WTC11 (cell line): Measurements from ENCODE around the gene RNF181. TPM values are rescaled to one million over a fixed set of nuclear protein-coding genes. Genes with fewer than 3 reads are reported as not detected.

ENCODE experiments used
- ATAC-seq: fragments of 200-7000 bp; cut with Tn5 transposase; 2 replicates; pipeline ENCODE4 v1.10.0; 2021; ENCODE audit warnings: mild to moderate bottlenecking, moderate library complexity
- CTCF ChIA-PET: fragments of 300-600 bp; sonication (Branson Sonifier 250); formaldehyde crosslinking; loops from one replicate; lab custom pipeline; 2021; ENCODE audit warnings: antibody characterized with exemption; lab: Charles Lee
- POLR2A ChIA-PET: fragments of 350-600 bp; sonication (Branson Sonifier 250); formaldehyde crosslinking; loops from one replicate; lab custom pipeline; 2021; ENCODE audit warnings: antibody characterized with exemption; lab: Charles Lee
- DNase-seq: peaks from one replicate; pipeline ENCODE4 v3.0.0; 2021; ENCODE audit warnings: low spot score
- H3K27ac Mint-ChIP-seq: 2 replicates; pipeline ENCODE4 v1.8.0; 2021; ENCODE audit warnings: mixed read lengths
- H3K27me3 Mint-ChIP-seq: 2 replicates; pipeline ENCODE4 v1.8.0; 2021; ENCODE audit warnings: low read depth, mild to moderate bottlenecking, moderate library complexity, mixed read lengths
- H3K36me3 Mint-ChIP-seq: 2 replicates; pipeline ENCODE4 v1.8.0; 2021; ENCODE audit warnings: mixed read lengths
- H3K4me1 Mint-ChIP-seq: 2 replicates; pipeline ENCODE4 v1.8.0; 2022; ENCODE audit warnings: mixed read lengths
- H3K4me3 Mint-ChIP-seq: 2 replicates; pipeline ENCODE4 v1.8.0; 2021; ENCODE audit warnings: mild to moderate bottlenecking, moderate library complexity, mixed read lengths
- H3K9me3 Mint-ChIP-seq: 2 replicates; pipeline ENCODE4 v1.8.0; 2021; ENCODE audit warnings: mixed read lengths
- AR ChIP-seq: fragments of 250-450 bp; sonication (Bioruptor Pico); IDR thresholded peaks from 2 replicates; pipeline ENCODE4 v1.9.0; 2021; ENCODE audit warnings: mild to moderate bottlenecking
- CTCF ChIP-seq: fragments of 200-600 bp; IDR thresholded peaks from 2 replicates; pipeline ENCODE4 v1.8.0; 2022; ENCODE audit warnings: antibody characterized with exemption
- ELF4 ChIP-seq: sonication (generic); formaldehyde crosslinking; IDR thresholded peaks from 2 replicates; pipeline ENCODE4 v1.8.1; 2022; ENCODE audit warnings: low read depth, mild to moderate bottlenecking, moderate library complexity, missing genetic modification reagents
- ESRRA ChIP-seq: sonication (generic); formaldehyde crosslinking; IDR thresholded peaks from 2 replicates; pipeline ENCODE4 v1.8.1; 2022; ENCODE audit warnings: mild to moderate bottlenecking, missing genetic modification reagents, borderline replicate concordance
- FOXJ3 ChIP-seq: sonication (generic); formaldehyde crosslinking; IDR thresholded peaks from 2 replicates; pipeline ENCODE4 v1.9.0; 2021; ENCODE audit warnings: missing genetic modification reagents, mild to moderate bottlenecking, borderline replicate concordance
- FOXK1 ChIP-seq: sonication (generic); formaldehyde crosslinking; IDR thresholded peaks from 2 replicates; pipeline ENCODE4 v1.8.0; 2022; ENCODE audit warnings: mild to moderate bottlenecking, moderate library complexity, missing genetic modification reagents
- GRHL2 ChIP-seq: fragments of 250-450 bp; sonication (Bioruptor Pico); IDR thresholded peaks from 2 replicates; pipeline ENCODE4 v1.8.0; 2022; ENCODE audit warnings: mild to moderate bottlenecking, moderate library complexity; ENCODE audit not compliant: insufficient replicate concordance, severe bottlenecking
- GTF2I ChIP-seq: fragments of 250-450 bp; sonication (Bioruptor Pico); conservative IDR thresholded peaks from 2 replicates; pipeline ENCODE4 v1.4.0; 2021; ENCODE audit warnings: mild to moderate bottlenecking
- IRF1 ChIP-seq: sonication (generic); formaldehyde crosslinking; IDR thresholded peaks from 2 replicates; pipeline ENCODE4 v1.8.0; 2023; ENCODE audit warnings: missing genetic modification reagents
- NFYB ChIP-seq: sonication (generic); formaldehyde crosslinking; conservative IDR thresholded peaks from 2 replicates; pipeline ENCODE4 v1.8.0; 2022; ENCODE audit warnings: low read depth, missing genetic modification reagents
- NR2C2 ChIP-seq: sonication (generic); formaldehyde crosslinking; IDR thresholded peaks from 2 replicates; pipeline ENCODE4 v1.8.0; 2022; ENCODE audit warnings: mild to moderate bottlenecking, missing genetic modification reagents
- TCF7 ChIP-seq: sonication (generic); formaldehyde crosslinking; IDR thresholded peaks from 2 replicates; pipeline ENCODE4 v1.8.0; 2022; ENCODE audit warnings: mild to moderate bottlenecking, low read depth, missing genetic modification reagents, moderate library complexity
- TP53 ChIP-seq: sonication (generic); formaldehyde crosslinking; IDR thresholded peaks from 2 replicates; pipeline ENCODE4 v1.8.1; 2023; ENCODE audit warnings: mild to moderate bottlenecking, missing genetic modification reagents
- USF1 ChIP-seq: sonication (generic); formaldehyde crosslinking; IDR thresholded peaks from 2 replicates; pipeline ENCODE4 v1.8.0; 2022; ENCODE audit warnings: mild to moderate bottlenecking, missing genetic modification reagents
- ZNF219 ChIP-seq: sonication (generic); formaldehyde crosslinking; IDR thresholded peaks from 2 replicates; pipeline ENCODE4 v1.8.0; 2023; ENCODE audit warnings: missing genetic modification reagents, mild to moderate bottlenecking, borderline replicate concordance
- ZNF423 ChIP-seq: fragments of 250-450 bp; sonication (Bioruptor Pico); IDR thresholded peaks from 2 replicates; pipeline ENCODE4 v2.1.2; 2022; ENCODE audit warnings: mild to moderate bottlenecking, moderate library complexity
- total RNA-seq: library from RNA; stranded (reverse); gene quantifications from 3 replicates; pipeline ENCODE4 v1.2.3, GENCODE V29; 2021
- TF ChIP-seq, protein P1 (sequence below): sonication (generic); formaldehyde crosslinking; IDR thresholded peaks from 2 replicates; pipeline ENCODE4 v1.8.0; 2022; ENCODE audit warnings: mild to moderate bottlenecking, missing genetic modification reagents
- TF ChIP-seq, protein P2 (sequence below): sonication (generic); formaldehyde crosslinking; IDR thresholded peaks from 2 replicates; pipeline ENCODE4 v1.8.0; 2023; ENCODE audit warnings: missing genetic modification reagents, mild to moderate bottlenecking, borderline replicate concordance
- TF ChIP-seq, protein P3 (sequence below): fragments of 250-450 bp; sonication (Bioruptor Pico); IDR thresholded peaks from 2 replicates; pipeline ENCODE4 v1.8.0; 2021; ENCODE audit warnings: mild to moderate bottlenecking

RNF181 gene
- total RNA-seq, 1 experiment from 2014 or later: 95.4 TPM

DNA sequence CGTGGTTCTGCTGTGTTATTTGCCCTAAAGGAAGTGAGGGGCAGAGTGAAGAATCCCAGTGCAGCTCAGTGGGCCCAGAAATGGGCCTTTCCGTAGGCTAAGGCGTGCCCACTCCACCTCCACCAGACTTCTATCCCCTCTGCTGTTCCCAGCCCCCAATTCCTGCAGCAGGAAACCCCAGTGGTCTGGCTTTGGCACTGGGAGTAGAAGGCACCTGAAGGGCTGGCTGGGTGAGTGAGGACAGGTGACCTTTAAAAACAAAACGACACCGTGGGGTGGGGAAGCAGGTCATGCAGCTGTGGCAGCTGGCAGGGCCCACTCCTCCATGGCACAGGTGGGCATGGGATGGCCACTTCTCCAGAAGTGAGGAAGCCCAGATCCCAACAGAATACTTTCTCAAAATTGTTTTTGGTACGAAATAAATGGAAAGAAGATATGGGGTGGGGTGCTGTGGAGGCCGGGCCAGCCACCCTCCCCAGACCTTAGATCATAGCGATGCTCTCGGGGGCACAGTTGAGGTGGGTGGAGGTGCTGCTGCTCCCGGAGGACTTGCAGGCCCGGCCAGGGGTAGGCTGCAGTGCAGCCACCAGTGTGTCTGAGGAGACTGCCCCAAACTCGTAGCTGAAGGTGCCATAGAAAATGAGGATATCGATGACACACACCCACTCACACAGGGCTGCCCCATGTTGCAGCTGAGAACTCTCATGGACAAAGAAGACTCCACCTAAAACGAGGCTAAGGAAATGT lies 3.2 kb downstream of the RNF181 start (continued):
- TF ChIP-seq, protein P1, sequence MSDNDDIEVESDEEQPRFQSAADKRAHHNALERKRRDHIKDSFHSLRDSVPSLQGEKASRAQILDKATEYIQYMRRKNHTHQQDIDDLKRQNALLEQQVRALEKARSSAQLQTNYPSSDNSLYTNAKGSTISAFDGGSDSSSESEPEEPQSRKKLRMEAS: no peak
- no peak for TF ChIP-seq ELF4 (CRISPR knock-in tag)
- no peak for TF ChIP-seq AR (CRISPR knock-in tag)
- TF ChIP-seq, all 79 proteins: peak for 0

- Mint-ChIP-seq H3K36me3 (peaks cover 16% of the 10 kb centered on the region), H3K9me3 (no peaks in the 10 kb centered on the region), H3K4me3 (no peak overlapping the region), H3K27ac (no peak overlapping the region), H3K27me3 (no peaks in the 10 kb centered on the region), H3K4me1 (peaks cover 18% of the 10 kb centered on the region)
- ATAC-seq (no peak), DNase-seq (no peak)
- TF ChIP-seq GTF2I (CRISPR knock-in tag) (no peak), NFYB (no peak), TCF7 (CRISPR knock-in tag) (no peak), ESRRA (CRISPR knock-in tag) (no peak)
- TF ChIP-seq, protein P2, sequence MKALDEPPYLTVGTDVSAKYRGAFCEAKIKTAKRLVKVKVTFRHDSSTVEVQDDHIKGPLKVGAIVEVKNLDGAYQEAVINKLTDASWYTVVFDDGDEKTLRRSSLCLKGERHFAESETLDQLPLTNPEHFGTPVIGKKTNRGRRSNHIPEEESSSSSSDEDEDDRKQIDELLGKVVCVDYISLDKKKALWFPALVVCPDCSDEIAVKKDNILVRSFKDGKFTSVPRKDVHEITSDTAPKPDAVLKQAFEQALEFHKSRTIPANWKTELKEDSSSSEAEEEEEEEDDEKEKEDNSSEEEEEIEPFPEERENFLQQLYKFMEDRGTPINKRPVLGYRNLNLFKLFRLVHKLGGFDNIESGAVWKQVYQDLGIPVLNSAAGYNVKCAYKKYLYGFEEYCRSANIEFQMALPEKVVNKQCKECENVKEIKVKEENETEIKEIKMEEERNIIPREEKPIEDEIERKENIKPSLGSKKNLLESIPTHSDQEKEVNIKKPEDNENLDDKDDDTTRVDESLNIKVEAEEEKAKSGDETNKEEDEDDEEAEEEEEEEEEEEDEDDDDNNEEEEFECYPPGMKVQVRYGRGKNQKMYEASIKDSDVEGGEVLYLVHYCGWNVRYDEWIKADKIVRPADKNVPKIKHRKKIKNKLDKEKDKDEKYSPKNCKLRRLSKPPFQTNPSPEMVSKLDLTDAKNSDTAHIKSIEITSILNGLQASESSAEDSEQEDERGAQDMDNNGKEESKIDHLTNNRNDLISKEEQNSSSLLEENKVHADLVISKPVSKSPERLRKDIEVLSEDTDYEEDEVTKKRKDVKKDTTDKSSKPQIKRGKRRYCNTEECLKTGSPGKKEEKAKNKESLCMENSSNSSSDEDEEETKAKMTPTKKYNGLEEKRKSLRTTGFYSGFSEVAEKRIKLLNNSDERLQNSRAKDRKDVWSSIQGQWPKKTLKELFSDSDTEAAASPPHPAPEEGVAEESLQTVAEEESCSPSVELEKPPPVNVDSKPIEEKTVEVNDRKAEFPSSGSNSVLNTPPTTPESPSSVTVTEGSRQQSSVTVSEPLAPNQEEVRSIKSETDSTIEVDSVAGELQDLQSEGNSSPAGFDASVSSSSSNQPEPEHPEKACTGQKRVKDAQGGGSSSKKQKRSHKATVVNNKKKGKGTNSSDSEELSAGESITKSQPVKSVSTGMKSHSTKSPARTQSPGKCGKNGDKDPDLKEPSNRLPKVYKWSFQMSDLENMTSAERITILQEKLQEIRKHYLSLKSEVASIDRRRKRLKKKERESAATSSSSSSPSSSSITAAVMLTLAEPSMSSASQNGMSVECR (CRISPR knock-in tag): no peak
- CTCF ChIA-PET: no interaction called here
- POLR2A ChIA-PET: interaction anchor here (1.1 kb wide), 1 partner anchor 9 kb away, joined by 3 read pairs; no protein-coding TSS in a partner anchor
These were observed 4.1 kb downstream of the RNF181 start for GRCh38 chr2:85599468-85600234.

DNA sequence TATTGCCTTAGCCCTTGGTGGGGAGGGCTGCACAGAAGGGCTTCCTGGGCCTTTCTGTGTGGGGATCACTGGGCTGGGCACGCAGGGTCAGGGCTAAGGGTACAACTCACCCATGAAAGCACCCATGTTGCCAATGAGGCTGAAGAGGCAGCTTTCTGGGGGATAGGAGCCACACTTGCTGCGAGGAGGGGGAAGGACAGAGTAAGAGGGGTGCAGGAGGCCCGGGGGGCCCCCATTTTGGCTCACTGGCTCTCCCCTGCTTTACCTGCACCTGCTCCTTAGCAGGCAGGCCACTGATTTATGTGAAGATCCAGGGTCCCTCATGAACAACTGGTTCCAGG lies 4.7 kb downstream of the RNF181 start:
- POLR2A ChIA-PET: interaction anchor here (1.1 kb wide), 1 partner anchor 10 kb away, joined by 3 read pairs; no protein-coding TSS in a partner anchor
- H3K36me3 Mint-ChIP-seq: peaks cover 16% of the 10 kb centered on the region
- H3K27ac Mint-ChIP-seq: no peak overlapping the region
- H3K4me3 Mint-ChIP-seq: 0 out of 2 replicates have a peak overlapping the region, but pooled peaks have one; percentile 86
- H3K4me1 Mint-ChIP-seq: peaks cover 17% of the 10 kb centered on the region
- H3K27me3 Mint-ChIP-seq: no peaks in the 10 kb centered on the region
- no peaks in the 10 kb centered on the region for H3K9me3 Mint-ChIP-seq
- no peak for DNase-seq
- CTCF ChIA-PET: no interaction called here
- ATAC-seq: no peak
- TF ChIP-seq GRHL2 (no peak), ZNF423 (no peak), IRF1 (CRISPR knock-in tag) (no peak), FOXJ3 (no peak), GTF2I (CRISPR knock-in tag) (no peak), FOXK1 (CRISPR knock-in tag) (no peak), NR2C2 (CRISPR knock-in tag) (no peak), CTCF (no peak), TP53 (CRISPR knock-in tag) (no peak), USF1 (no peak), ZNF219 (CRISPR knock-in tag) (no peak)
- TF ChIP-seq, protein P3, sequence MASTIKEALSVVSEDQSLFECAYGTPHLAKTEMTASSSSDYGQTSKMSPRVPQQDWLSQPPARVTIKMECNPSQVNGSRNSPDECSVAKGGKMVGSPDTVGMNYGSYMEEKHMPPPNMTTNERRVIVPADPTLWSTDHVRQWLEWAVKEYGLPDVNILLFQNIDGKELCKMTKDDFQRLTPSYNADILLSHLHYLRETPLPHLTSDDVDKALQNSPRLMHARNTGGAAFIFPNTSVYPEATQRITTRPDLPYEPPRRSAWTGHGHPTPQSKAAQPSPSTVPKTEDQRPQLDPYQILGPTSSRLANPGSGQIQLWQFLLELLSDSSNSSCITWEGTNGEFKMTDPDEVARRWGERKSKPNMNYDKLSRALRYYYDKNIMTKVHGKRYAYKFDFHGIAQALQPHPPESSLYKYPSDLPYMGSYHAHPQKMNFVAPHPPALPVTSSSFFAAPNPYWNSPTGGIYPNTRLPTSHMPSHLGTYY (CRISPR knock-in tag): no peak
